ENCODE data around the gene IGSF8. TPM values are rescaled to one million over a fixed set of nuclear protein-coding genes. Genes with fewer than 3 reads are reported as not detected.
A peak's percentile ranks its signal among the peaks of the same experiment; 100 is the strongest.
"Not testable (repeated sequence)": the region's sequence is repeated elsewhere in the genome, so short reads cannot be mapped to it uniquely, and the experiment has no call there.

IGSF8 gene
- total RNA-seq, 1 donor from 2014 or later, result 28.4 TPM

GRCh38 chr1:160129558-160129957 is 31.1 kb upstream of the IGSF8 start:
- Mint-ChIP-seq H3K4me3 (no peak overlapping the region), H3K4me1 (peaks cover 17% of the 10 kb centered on the region), H3K9me3 (no peaks in the 10 kb centered on the region), H3K27ac (ENCODE audit: unreplicated experiment) (no peak overlapping the region), H3K36me3 (ENCODE audit: low read depth) (peaks cover 20% of the 10 kb centered on the region), H3K27me3 (ENCODE audit: low read depth) (no peaks in the 10 kb centered on the region)
- no peak for TF ChIP-seq CTCF (conservative IDR thresholded peaks at IDR 0.05)
- DNase-seq (ENCODE audit: low read depth, low spot score), result no peak

GRCh38 chr1:160129046-160129445 is 30.6 kb upstream of the IGSF8 start:
- Mint-ChIP-seq H3K36me3 (ENCODE audit: low read depth) (peaks cover 20% of the 10 kb centered on the region), H3K27ac (ENCODE audit: unreplicated experiment) (no peak overlapping the region), H3K27me3 (ENCODE audit: low read depth) (no peaks in the 10 kb centered on the region), H3K4me1 (peaks cover 19% of the 10 kb centered on the region), H3K4me3 (no peak overlapping the region), H3K9me3 (no peaks in the 10 kb centered on the region)
- no peak for DNase-seq (ENCODE audit: low read depth, low spot score)
- TF ChIP-seq CTCF (conservative IDR thresholded peaks at IDR 0.05), result no peak

- no peak for DNase-seq (ENCODE audit: low read depth, low spot score)
- Mint-ChIP-seq H3K4me1 (peaks cover 19% of the 10 kb centered on the region), H3K27ac (ENCODE audit: unreplicated experiment) (no peak overlapping the region), H3K4me3 (no peak overlapping the region), H3K9me3 (no peaks in the 10 kb centered on the region), H3K36me3 (ENCODE audit: low read depth) (peaks cover 21% of the 10 kb centered on the region), H3K27me3 (ENCODE audit: low read depth) (no peaks in the 10 kb centered on the region)
- TF ChIP-seq CTCF (conservative IDR thresholded peaks at IDR 0.05), result no peak
Measured at GRCh38 chr1:160128636-160129035, 30.2 kb upstream of the IGSF8 start.

GRCh38 chr1:160127865-160128523 is 29.6 kb upstream of the IGSF8 start:
- Mint-ChIP-seq H3K4me1 (peaks cover 23% of the 10 kb centered on the region), H3K9me3 (no peaks in the 10 kb centered on the region), H3K4me3 (no peak overlapping the region), H3K27ac (ENCODE audit: unreplicated experiment) (peak overlapping the region; percentile 22), H3K27me3 (ENCODE audit: low read depth) (no peaks in the 10 kb centered on the region), H3K36me3 (ENCODE audit: low read depth) (peaks cover 23% of the 10 kb centered on the region)
- no peak for DNase-seq (ENCODE audit: low read depth, low spot score)
- no peak for TF ChIP-seq CTCF (conservative IDR thresholded peaks at IDR 0.05)

- H3K36me3 Mint-ChIP-seq (ENCODE audit: low read depth), result peaks cover 17% of the 10 kb centered on the region
- no peak overlapping the region for H3K27ac Mint-ChIP-seq (ENCODE audit: unreplicated experiment)
- H3K4me3 Mint-ChIP-seq, result no peak overlapping the region
- H3K4me1 Mint-ChIP-seq, result peaks cover 19% of the 10 kb centered on the region
- DNase-seq (ENCODE audit: low read depth, low spot score), result no peak
- no peak for TF ChIP-seq CTCF (conservative IDR thresholded peaks at IDR 0.05)
- no peaks in the 10 kb centered on the region for H3K9me3 Mint-ChIP-seq
- H3K27me3 Mint-ChIP-seq (ENCODE audit: low read depth), result no peaks in the 10 kb centered on the region
Measured at GRCh38 chr1:160127381-160127780, 29.0 kb upstream of the IGSF8 start.

GRCh38 chr1:160126342-160126741 is 27.9 kb upstream of the IGSF8 start:
- not testable (repeated sequence) for H3K4me3 Mint-ChIP-seq; H3K27me3 Mint-ChIP-seq (ENCODE audit: low read depth); H3K9me3 Mint-ChIP-seq; DNase-seq (ENCODE audit: low read depth, low spot score); H3K27ac Mint-ChIP-seq (ENCODE audit: unreplicated experiment)
- Mint-ChIP-seq H3K36me3 (ENCODE audit: low read depth) (peaks cover 12% of the 10 kb centered on the region), H3K4me1 (peaks cover 12% of the 10 kb centered on the region)
